Neutrophil (primary cell): ENCODE measurements around the gene SYTL2.

ENCODE experiments used
- H3K27ac ChIP-seq: fragments of 200-600 bp; sonication (generic); 2 replicates; pipeline ENCODE4 v1.5.1; 2016; ENCODE audit warnings: mild to moderate bottlenecking, moderate library complexity
- H3K27me3 ChIP-seq: fragments of 200-600 bp; sonication (generic); 2 replicates; pipeline ENCODE4 v1.6.0; 2016; ENCODE audit warnings: mild to moderate bottlenecking
- H3K36me3 ChIP-seq: fragments of 200-600 bp; sonication (generic); 2 replicates; pipeline ENCODE4 v1.5.1; 2017
- H3K4me1 ChIP-seq, 2 experiments: fragments of 200-600 bp in 1 of 2; sonication (generic) in 1 of 2; 1 replicate in 1 of 2; 2 replicates in 1 of 2; pipeline versions ENCODE4 v1.5.1 to v1.6.1; 2013 to 2016; ENCODE audit warnings: low read depth in 1 of 2, low read length in 1 of 2, mild to moderate bottlenecking in 1 of 2, moderate library complexity in 1 of 2; ENCODE audit not compliant: control insufficient read depth in 1 of 2, insufficient read depth in 1 of 2
- H3K4me3 ChIP-seq, 2 experiments: fragments of 200-600 bp in 1 of 2; sonication (generic) in 1 of 2; 1 replicate in 1 of 2; 2 replicates in 1 of 2; pipeline ENCODE4 v1.5.1; 2013 to 2016; ENCODE audit warnings: low read depth in 1 of 2, low read length in 1 of 2, mild to moderate bottlenecking in 1 of 2, moderate library complexity in 1 of 2
- H3K9me3 ChIP-seq: fragments of 200-600 bp; sonication (generic); 2 replicates; pipeline ENCODE4 v1.5.1; 2016
- CTCF ChIP-seq: fragments of 200-600 bp; sonication (generic); IDR thresholded peaks from 2 replicates; pipeline ENCODE4 v1.5.1; 2016; ENCODE audit warnings: antibody characterized with exemption

Gene SYTL2

DNA sequence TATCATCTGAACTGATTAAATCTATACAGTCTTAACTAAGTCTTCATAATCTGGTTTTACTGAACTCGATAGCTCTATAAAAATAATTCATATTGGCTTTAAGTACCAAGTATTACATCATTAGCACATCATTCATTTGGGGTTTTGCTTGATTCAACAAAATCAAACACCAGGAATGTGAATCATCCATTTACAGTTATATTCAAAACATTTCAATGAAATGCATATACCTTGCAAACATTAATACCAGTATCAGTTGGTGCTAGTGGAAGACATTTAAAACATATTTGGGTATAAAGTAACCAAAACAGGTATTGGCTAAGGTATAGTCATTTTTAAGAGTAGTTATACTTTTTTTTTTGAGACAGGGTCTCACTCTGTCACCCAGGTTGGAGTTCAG is 112.7 kb downstream of the SYTL2 start:
- TF ChIP-seq CTCF, result no peak
- H3K27ac ChIP-seq, result no peak overlapping the region
- H3K4me1 ChIP-seq, result no peaks in the 10 kb centered on the region
- H3K9me3 ChIP-seq, result no peaks in the 10 kb centered on the region
- H3K4me3 ChIP-seq, result no peak overlapping the region
- H3K36me3 ChIP-seq, result no peaks in the 10 kb centered on the region
- no peaks in the 10 kb centered on the region for H3K27me3 ChIP-seq

DNA sequence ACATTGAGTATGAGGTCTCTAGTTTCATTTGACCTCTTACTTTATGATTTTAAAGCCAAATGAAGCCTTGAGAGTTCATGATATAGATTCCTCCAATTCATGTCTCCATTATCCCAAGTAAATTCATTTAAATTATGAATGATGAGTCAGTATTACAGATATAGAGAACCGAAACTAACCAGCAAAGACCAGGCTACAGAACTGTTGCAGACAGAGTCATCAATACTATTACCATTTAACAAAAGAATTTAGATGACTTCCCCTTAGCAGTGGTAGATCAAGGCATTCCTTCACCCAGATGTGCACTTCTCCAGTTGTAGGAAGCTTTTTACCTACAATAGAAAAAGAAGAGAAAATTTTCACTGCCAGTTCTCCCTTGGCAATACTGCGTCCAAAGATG is 113.2 kb downstream of the SYTL2 start:
- no peak overlapping the region for H3K4me3 ChIP-seq
- no peak overlapping the region for H3K27ac ChIP-seq
- H3K4me1 ChIP-seq, result no peaks in the 10 kb centered on the region
- TF ChIP-seq CTCF, result no peak
- no peaks in the 10 kb centered on the region for H3K36me3 ChIP-seq
- no peaks in the 10 kb centered on the region for H3K9me3 ChIP-seq
- H3K27me3 ChIP-seq, result no peaks in the 10 kb centered on the region

DNA sequence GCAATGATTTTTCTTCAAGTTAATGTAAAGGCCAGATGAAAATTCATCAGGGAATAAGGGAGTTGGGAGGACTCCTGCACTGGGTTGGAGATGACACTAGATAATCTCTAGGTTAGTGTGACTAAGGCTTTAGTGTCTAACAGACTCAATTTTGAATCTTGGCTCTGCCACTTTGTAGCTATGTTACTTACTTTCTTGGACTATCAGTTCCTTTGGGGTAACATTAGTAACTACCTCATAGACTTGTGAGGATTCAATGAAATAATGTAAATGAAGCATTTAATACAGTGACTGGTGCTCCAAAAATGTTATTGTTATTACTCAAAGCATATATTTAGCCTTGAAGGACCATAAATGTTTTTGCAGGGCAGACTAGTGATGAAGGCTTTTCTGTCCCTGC is 115.4 kb downstream of the SYTL2 start:
- Histone ChIP-seq H3K27me3 (peaks cover 2% of the 10 kb centered on the region), H3K4me3 (no peak overlapping the region), H3K4me1 (no peaks in the 10 kb centered on the region), H3K27ac (no peak overlapping the region), H3K9me3 (no peaks in the 10 kb centered on the region), H3K36me3 (no peaks in the 10 kb centered on the region)
- TF ChIP-seq CTCF, result no peak

- Histone ChIP-seq H3K27ac (no peak overlapping the region), H3K36me3 (no peaks in the 10 kb centered on the region), H3K4me1 (no peaks in the 10 kb centered on the region), H3K27me3 (peaks cover 12% of the 10 kb centered on the region), H3K4me3 (no peak overlapping the region), H3K9me3 (no peaks in the 10 kb centered on the region)
- no peak for TF ChIP-seq CTCF
These were observed 116.5 kb downstream of the SYTL2 start for GRCh38 chr11:85694385-85694980.

DNA sequence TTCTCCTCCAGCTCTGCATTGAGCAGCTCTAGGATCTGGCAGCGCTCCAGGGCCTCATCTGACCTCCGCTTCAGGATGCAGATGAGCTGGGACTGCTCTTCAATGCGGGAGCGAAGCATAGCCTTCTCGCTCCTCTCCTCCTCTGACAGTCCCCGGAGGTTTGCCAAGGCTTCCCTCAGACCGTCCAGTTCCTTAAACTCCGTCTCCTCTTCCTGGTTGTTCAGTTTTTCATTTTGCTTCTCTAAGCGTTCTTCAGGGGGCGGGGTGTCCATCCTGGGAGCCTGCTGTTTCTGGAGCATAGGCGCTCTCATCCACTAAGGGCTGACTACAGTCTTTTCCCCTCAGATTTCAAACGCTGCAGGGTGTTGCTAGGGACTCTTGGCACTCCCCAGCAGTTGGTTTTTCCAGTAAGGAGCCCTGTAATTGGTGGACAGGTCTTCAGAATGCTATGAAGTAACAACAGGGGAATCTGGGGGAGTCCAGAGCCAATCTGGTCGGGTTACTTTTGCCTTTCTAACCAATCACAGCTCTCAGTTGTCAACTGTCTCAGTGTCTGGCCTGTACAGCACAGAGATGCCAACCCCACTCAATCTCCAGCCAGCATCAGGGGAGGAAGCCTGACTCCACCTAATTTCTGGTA is 125.0 kb downstream of the SYTL2 start, which contains the start of gene CCDC89:
CCDC89 (minus strand) TSS at position 376 of the 640 bp plus-strand sequence; CDS start at position 311, 65 bp downstream.
- Histone ChIP-seq H3K36me3 (no peaks in the 10 kb centered on the region), H3K27ac (no peak within 1 kb of the TSS), H3K4me3 (no peak within 1 kb of the TSS), H3K9me3 (no peaks in the 10 kb centered on the region), H3K27me3 (peaks cover 19% of the 10 kb centered on the region), H3K4me1 (peaks cover 10% of the 10 kb centered on the region in 2 experiments)
- TF ChIP-seq CTCF, result no peak
